ENCODE results near the gene CLSTN2.

Gene CLSTN2

GRCh38 chr3:139941580-139941979 is 6.6 kb downstream of the CLSTN2 start:
- DNase-seq (ENCODE audit: low read depth in 2 of 2, low spot score in 1 of 2), result no peak

DNA sequence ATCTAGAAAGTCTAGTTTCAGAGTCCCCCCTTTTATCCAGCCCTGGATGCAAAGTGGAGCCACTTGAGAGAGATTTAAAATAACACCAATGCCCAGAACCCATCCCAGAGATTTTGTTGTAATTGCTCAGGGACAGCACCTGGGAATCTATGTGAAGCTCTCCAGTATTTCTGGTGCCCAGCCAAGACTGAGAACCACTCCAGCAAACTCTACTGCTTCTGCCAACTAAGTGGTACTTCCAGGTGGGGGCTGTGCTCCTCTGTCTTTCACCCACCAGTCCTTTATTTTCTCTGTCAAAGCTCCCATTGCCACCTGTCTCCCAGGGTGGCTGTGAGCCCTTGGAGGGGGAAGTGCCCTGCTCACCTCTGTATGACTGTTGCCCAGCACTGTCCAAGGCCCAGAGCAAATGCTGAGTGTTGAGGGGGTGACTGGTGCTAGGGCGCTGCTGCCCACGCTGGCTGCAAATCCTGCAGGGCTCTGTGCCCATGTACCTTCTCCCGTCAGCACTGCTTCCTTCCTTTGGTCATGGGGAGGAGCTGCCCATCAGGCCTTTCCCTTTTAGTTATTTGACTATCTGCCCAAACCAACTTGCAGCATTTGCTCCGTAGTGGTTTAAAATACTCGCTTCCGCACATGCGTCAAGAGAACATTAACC is 9.4 kb downstream of the CLSTN2 start:
- DNase-seq (ENCODE audit: low read depth in 2 of 2, low spot score in 1 of 2), result no peak

DNA sequence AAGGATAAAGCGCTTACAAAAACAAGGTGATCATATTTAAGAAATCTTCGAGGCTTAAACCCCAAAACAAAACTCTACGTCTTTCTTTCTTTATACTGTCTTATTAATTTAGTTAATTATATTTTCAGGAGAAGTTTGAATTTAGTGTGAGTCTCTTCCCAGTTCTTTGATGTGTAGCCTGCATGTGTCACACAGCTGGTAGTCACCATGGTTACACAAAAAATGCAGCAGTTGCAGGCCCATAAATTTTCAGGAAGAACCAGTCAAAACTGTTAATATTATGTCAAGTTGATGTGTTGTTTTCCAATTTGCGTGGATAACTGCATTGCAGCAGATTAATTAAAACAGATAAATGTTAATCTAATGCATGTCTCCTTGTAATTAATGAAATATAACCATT is 10.4 kb downstream of the CLSTN2 start:
- DNase-seq (ENCODE audit: low read depth in 2 of 2, low spot score in 1 of 2), result no peak

DNA sequence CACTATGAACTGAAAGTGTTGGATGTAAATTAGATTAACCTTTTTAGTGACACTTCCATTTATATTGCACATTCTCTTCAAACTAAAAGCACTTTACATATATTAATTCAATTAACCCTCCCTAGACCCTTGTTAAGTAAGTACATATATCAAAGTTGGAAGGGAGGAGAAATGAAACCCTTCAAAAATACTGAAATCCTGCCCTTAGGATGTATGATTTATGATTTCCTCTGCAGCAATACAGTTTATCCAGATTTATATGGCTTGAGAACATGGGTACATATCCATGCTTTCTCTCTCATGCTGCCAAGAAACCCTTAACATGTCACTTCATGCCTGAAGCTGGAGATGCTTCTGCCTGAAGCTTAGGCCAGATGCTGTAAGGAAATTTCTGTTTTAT is 11.0 kb downstream of the CLSTN2 start:
- DNase-seq (ENCODE audit: low read depth in 2 of 2, low spot score in 1 of 2), result no peak

DNA sequence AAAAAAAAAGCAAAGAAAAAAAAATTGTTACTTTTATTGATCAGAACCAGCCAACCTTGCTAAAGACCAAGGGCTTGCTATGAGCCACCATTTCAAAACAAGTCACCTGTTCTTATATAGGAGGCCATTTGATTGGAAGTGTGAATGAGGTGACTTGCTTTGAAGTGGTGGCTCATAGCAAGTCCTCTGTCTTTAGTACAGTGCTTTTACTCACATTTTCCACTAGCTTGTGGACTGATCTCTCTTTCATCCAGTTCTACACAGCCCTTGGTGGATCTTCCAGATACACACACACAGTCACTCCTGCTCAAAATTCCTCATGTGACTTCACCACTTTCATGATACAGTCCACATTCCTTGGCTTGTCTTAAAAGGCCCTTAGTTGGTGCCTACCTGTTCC is 13.5 kb downstream of the CLSTN2 start:
- DNase-seq (ENCODE audit: low read depth in 2 of 2, low spot score in 1 of 2), result no peak

DNA sequence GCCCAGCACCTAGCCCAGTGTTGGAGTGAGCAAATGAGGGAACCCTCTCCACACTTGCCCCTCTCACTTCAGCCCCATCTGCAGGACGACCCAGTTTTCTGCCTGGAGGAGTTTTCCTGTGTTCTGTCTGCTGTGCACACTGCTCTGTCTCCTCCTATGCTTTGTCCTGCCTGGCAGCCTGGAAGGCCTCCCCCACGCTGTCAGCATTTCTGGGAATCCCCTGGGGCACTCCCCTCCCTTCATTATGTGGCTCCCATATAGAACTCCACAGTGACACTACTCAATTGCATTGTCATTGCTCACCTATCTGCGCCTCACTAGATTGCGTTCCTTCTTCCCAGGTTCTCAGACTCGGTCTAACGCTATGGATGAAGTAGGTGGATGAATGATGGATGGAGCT is 13.9 kb downstream of the CLSTN2 start:
- DNase-seq (ENCODE audit: low read depth in 2 of 2, low spot score in 1 of 2), result no peak

GRCh38 chr3:139953131-139953910 is 18.3 kb downstream of the CLSTN2 start:
- DNase-seq (ENCODE audit: low read depth in 2 of 2, low spot score in 1 of 2), result no peak

GRCh38 chr3:139954146-139954860 is 19.3 kb downstream of the CLSTN2 start:
- DNase-seq (ENCODE audit: low read depth in 2 of 2, low spot score in 1 of 2), result no peak

GRCh38 chr3:139957844-139958243 is 22.9 kb downstream of the CLSTN2 start:
- no peak for DNase-seq (ENCODE audit: low read depth in 2 of 2, low spot score in 1 of 2)

DNA sequence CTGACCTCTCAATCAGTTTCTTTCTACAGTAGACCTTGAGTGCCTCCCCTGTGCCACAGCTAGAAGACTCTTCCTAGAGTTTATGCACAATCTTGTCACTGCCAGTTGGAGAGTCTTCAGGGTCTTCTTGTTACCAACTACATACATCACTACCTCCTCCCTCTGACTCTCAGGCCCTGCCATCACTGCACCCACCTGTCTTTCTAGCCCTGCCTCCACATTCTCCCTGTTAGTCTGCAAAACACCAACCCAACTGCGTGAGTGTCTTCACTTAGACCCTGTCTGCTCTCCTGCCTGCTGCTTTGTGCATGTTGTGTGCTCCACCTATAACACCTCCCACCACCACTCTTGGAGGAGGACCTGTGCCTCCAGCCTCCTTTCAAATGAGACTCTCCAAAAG is 34.4 kb downstream of the CLSTN2 start:
- no peak for DNase-seq (ENCODE audit: low read depth in 2 of 2, low spot score in 1 of 2)

DNA sequence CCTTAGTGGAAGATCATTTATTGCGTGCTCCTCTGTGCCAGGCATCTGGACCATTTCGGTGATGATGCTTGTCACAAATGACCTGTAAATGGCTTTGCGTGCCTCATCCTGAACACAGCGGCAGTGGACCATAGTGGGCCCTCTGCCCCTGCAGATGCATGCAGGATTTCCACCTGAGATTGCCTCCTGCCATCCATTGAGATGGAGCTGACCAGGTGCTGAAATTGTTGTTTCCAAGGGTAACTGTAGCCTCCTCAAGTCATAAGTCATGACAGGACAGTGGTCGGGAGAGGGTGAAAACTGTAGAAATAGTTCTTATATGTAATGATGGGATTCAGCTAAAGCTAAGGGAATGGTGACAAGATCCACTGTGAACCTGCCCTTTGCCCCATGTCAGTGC is 35.5 kb downstream of the CLSTN2 start:
- no peak for DNase-seq (ENCODE audit: low read depth in 2 of 2, low spot score in 1 of 2)

- no peak for DNase-seq (ENCODE audit: low read depth in 2 of 2, low spot score in 1 of 2)
Measured at GRCh38 chr3:139974809-139975425, 39.9 kb downstream of the CLSTN2 start.

GRCh38 chr3:139975594-139976365 is 40.8 kb downstream of the CLSTN2 start:
- DNase-seq (ENCODE audit: low read depth in 2 of 2, low spot score in 1 of 2), result no peak

- no peak for DNase-seq (ENCODE audit: low read depth in 2 of 2, low spot score in 1 of 2)
Measured at GRCh38 chr3:139978966-139979365, 44.0 kb downstream of the CLSTN2 start.

DNA sequence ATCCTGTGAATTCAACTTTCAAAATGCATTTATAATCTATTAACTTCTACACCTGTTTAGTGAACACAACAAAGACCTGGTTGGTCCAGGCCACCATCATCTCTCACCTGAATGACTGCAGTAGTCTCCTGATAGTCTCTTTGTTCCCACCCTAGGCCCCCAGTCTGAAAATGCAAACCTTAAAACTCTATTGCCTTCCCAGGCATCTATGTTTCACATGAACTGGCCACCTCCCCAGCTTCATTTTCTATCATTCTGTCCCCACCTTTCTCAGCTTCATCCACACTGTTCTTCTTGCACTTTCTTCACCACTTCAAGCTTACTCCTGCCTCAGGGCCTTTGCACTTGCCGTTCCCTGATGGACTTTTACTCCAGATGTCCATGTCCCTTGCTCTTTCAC is 45.0 kb downstream of the CLSTN2 start:
- DNase-seq (ENCODE audit: low read depth in 2 of 2, low spot score in 1 of 2), result no peak

DNA sequence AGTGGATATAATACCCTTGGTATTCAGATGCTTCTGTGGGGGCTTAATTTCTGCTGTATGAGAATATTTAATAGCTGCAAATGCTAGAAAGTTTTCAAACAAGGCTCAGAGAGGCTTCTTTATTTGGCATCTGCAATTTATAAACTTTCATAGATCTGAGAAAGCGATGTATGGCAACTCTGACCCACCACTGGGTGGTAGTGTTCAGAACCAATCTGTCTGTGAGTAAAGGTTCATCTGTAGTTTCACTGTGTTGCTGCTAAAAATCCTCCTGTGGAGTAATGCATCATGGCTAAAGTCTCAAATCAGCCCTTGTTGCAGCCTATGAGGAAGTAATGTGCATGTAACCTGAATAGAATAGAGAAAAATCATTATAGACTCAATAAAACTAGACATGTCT is 47.4 kb downstream of the CLSTN2 start:
- DNase-seq (ENCODE audit: low read depth in 2 of 2, low spot score in 1 of 2), result no peak

DNA sequence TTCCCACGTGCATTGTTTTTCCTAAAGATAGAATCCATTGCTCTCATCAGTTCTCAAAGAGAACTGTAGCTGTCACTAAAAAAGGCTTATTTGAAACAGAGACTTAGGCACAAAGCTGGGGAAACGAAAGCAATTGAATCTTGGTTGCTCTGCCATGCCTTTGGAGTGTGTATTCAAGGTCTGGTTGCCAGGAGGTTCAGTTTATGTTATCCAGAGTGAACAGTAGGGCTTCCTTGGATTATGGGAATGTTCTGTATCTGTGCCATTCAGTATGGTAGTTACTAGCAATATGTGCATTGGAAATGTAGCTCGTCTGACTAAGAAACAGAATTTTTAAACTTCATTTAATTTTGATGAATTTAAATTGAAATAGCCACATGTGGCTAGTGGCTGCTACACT is 50.6 kb downstream of the CLSTN2 start:
- DNase-seq (ENCODE audit: low read depth in 2 of 2, low spot score in 1 of 2), result no peak

- DNase-seq (ENCODE audit: low read depth in 2 of 2, low spot score in 1 of 2), result no peak
Measured at GRCh38 chr3:139987908-139988307, 52.9 kb downstream of the CLSTN2 start.

- DNase-seq (ENCODE audit: low read depth in 2 of 2, low spot score in 1 of 2), result no peak
Measured at GRCh38 chr3:139988472-139989156, 53.6 kb downstream of the CLSTN2 start.

- no peak for DNase-seq (ENCODE audit: low read depth in 2 of 2, low spot score in 1 of 2)
Measured at GRCh38 chr3:139994891-139995290, 59.9 kb downstream of the CLSTN2 start.
